Left lung (tissue), 10 donors: ENCODE results near the gene POLDIP3. TPM values are rescaled to one million over a fixed set of nuclear protein-coding genes. Genes with fewer than 3 reads are reported as not detected.
"Not testable (repeated sequence)": the region's sequence is repeated elsewhere in the genome, so short reads cannot be mapped to it uniquely, and the experiment has no call there.

ENCODE experiments used
- ATAC-seq: fragments of 200-7000 bp; cut with Tn5 transposase; one replicate; pipeline ENCODE4 v1.9.1; 2020; ENCODE audit warnings: moderate library complexity
- DNase-seq, 4 donors: peaks; one replicate each; pipeline ENCODE4 v3.0.0-alpha.2; 2013 to 2020
- H3K27ac ChIP-seq, 2 donors: fragments of 200-600 bp; sonication (generic) in 1 of 2; one replicate each; pipeline versions ENCODE4 v1.5.0 to v1.8.0; 2020 to 2021
- H3K27me3 ChIP-seq, 2 donors: fragments of 200-600 bp; sonication (generic) in 1 of 2; one replicate each; pipeline versions ENCODE4 v1.5.0 to v1.8.0; 2020 to 2021
- H3K36me3 ChIP-seq, 2 donors: fragments of 200-600 bp; sonication (generic) in 1 of 2; one replicate each; pipeline versions ENCODE4 v1.5.0 to v1.8.0; 2020 to 2021
- H3K4me1 ChIP-seq, 2 donors: fragments of 200-600 bp; one replicate each; pipeline ENCODE4 v1.8.0; 2021
- H3K4me3 ChIP-seq, 2 donors: fragments of 200-600 bp; sonication (generic) in 1 of 2; one replicate each; pipeline versions ENCODE4 v1.5.0 to v1.8.0; 2020 to 2021; ENCODE audit warnings: mild to moderate bottlenecking in 1 of 2
- H3K9me3 ChIP-seq, 2 donors: fragments of 200-600 bp; sonication (generic) in 1 of 2; one replicate each; pipeline versions ENCODE4 v1.5.0 to v1.8.0; 2020 to 2021
- CTCF ChIP-seq, 2 donors: fragments of 200-600 bp; sonication (generic) in 1 of 2; IDR thresholded peaks; one replicate each; pipeline versions ENCODE4 v1.5.0 to v1.8.0; 2021; ENCODE audit warnings: antibody characterized with exemption in 2 of 2
- intact Hi-C, 2 donors: fragments of 100-400 bp; cut with DNase I; formaldehyde crosslinking; loops; one replicate each; pipeline versions ENCODE4 v1.11.2 to v1.14.2; 2022
- polyA plus RNA-seq, 6 donors: library from polyadenylated mRNA; unstranded; fragments of 120-200 nt; gene quantifications; one replicate each; pipeline ENCODE4 v1.2.1, GENCODE V29; 2013; ENCODE audit not compliant: insufficient read length in 6 of 6
- total RNA-seq, 2 donors: library from RNA; stranded (reverse); fragmentation: NEBNext Ultra II Directional; extraction: Animal tissue kit (Norgen Biotek cat#: 25700); gene quantifications; one replicate each; pipeline ENCODE4 v1.2.1, GENCODE V29; 2021
- donor health status: DM: no; HTN: yes; CAD: no.
- donor health status: DM: no; HTN: no; CAD: no.

POLDIP3 gene
- total and polyA plus RNA-seq, 8 donors = 56.6 to 126 (median 108) TPM

DNA sequence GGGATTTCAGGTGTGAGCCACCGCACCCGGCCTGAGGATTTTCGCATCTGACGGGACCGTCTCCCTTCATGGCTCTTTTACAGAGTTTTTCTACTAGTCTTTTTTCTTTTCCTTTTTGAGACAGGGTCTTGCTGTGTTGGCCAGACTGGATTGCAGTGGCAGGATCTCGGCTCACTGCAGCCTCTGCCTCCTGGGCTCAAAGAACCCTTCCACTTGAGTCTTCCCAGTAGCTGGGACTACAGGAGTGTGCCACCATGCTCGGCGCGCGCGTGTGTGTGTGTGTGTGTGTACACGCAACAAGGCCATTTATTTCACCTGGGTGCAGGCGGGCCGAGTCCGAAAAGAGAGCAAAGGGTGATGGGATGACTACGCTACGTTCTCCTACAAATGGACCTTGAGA lies 50.0 kb downstream of the POLDIP3 start:
- intact Hi-C loops = no loop called here
- Histone ChIP-seq H3K9me3 (no peaks in the 10 kb centered on the region), H3K4me1 (no peaks in the 10 kb centered on the region), H3K4me3 (no peak overlapping the region), H3K36me3 (no peaks in the 10 kb centered on the region), H3K27ac (no peak overlapping the region), H3K27me3 (no peaks in the 10 kb centered on the region)
- no peak for TF ChIP-seq CTCF (IDR thresholded peaks at IDR 0.05)
- ATAC-seq (no peak), DNase-seq (no peak)

DNA sequence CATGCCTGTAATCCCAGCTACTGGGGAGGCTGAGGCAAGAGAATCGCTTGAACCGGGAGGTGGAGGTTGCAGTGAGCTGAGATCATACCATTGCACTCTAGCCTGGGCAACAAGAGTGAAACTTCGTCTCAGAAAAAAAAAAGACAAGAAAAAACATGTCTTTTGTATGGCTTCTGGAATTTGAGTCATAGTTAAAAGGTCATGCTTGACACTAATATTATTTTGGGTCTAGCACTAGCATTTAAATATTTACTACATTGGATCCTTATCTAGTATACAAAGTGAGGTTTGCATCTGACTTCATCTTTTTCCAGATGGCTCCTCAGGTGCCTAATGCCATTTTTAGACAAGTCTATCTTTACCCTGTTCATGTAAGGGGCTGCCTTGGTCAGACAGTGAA lies 50.7 kb downstream of the POLDIP3 start:
- H3K27ac ChIP-seq, H3K9me3 ChIP-seq, H3K4me1 ChIP-seq, H3K36me3 ChIP-seq, H3K4me3 ChIP-seq, ATAC-seq, DNase-seq, intact Hi-C loops, H3K27me3 ChIP-seq: not testable (repeated sequence)

- ATAC-seq = no peak
Observed at GRCh38 chr22:42562684-42563083, 52.0 kb downstream of the POLDIP3 start.

GRCh38 chr22:42562279-42562678 lies 52.4 kb downstream of the POLDIP3 start:
- Histone ChIP-seq H3K27ac (no peak overlapping the region), H3K27me3 (no peaks in the 10 kb centered on the region), H3K36me3 (no peaks in the 10 kb centered on the region), H3K4me3 (no peak overlapping the region), H3K4me1 (no peaks in the 10 kb centered on the region), H3K9me3 (no peaks in the 10 kb centered on the region)
- intact Hi-C loops = no loop called here
- no peak for DNase-seq
- TF ChIP-seq CTCF (IDR thresholded peaks at IDR 0.05) = no peak
- no peak for ATAC-seq

More at GRCh38 chr22:42562684-42563083, 52.0 kb downstream of the POLDIP3 start:
- no peak for TF ChIP-seq CTCF (IDR thresholded peaks at IDR 0.05)
- no peaks in the 10 kb centered on the region for H3K4me1 ChIP-seq
- H3K27me3 ChIP-seq = no peaks in the 10 kb centered on the region
- no peak overlapping the region for H3K4me3 ChIP-seq
- H3K9me3 ChIP-seq = no peaks in the 10 kb centered on the region
- no peak overlapping the region for H3K27ac ChIP-seq
- intact Hi-C loops = no loop called here
- DNase-seq = no peak
- H3K36me3 ChIP-seq = no peaks in the 10 kb centered on the region

DNA sequence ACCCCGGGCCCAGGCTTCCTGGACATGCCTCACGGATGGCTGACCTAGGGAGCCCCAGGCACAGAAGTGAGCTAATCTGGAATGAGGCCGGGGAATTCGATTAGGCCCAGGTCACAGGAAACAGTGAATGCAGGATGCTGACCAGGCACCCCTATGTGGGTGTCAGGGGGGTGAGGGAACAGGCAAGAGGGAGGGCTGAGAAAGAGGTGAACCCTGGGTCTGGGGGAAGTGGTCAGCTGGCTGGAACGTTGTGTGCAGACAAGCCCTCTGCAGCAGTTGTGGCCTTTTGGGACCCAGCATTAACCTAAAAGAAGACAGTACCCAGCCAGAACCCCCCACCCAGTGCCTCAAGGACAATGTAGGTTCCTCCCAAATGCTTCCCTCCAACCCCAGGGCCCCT lies 52.8 kb downstream of the POLDIP3 start:
- no peak overlapping the region for H3K4me3 ChIP-seq
- no peaks in the 10 kb centered on the region for H3K36me3 ChIP-seq
- ATAC-seq (no peak), DNase-seq (no peak)
- no peak overlapping the region for H3K27ac ChIP-seq
- TF ChIP-seq CTCF (IDR thresholded peaks at IDR 0.05) = no peak
- intact Hi-C loops = no loop called here
- H3K27me3 ChIP-seq = no peaks in the 10 kb centered on the region
- no peaks in the 10 kb centered on the region for H3K4me1 ChIP-seq
- no peaks in the 10 kb centered on the region for H3K9me3 ChIP-seq

DNA sequence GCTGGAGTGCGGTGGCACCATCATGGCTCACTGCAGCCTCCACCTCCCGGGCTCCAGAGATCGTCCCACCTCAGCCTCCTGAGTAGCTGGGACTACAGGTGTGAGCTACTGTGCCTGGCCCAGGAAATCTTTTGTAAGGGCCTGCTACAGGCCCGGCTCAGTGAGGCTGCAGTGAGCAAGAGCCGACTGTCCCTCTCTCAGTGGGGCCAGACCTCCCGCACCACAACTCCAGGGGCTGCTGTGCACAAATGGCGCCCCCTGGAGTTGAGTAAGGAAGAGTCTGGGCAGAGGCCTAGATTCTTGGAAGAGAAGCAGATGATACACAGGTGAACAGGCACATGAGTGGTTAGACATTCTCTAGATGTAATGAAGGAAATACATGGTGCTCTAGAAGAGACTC lies 53.9 kb downstream of the POLDIP3 start:
- Histone ChIP-seq H3K9me3 (no peaks in the 10 kb centered on the region), H3K36me3 (no peaks in the 10 kb centered on the region), H3K27ac (no peak overlapping the region), H3K4me3 (no peak overlapping the region), H3K27me3 (no peaks in the 10 kb centered on the region), H3K4me1 (no peaks in the 10 kb centered on the region)
- peak; percentile 41 for ATAC-seq
- TF ChIP-seq CTCF (IDR thresholded peaks at IDR 0.05) = no peak
- intact Hi-C loops = no loop called here
- no peak for DNase-seq
